Tibial nerve (tissue), 4 donors: ENCODE results near the gene PPP1R12A.

Experiments
- EP300 ChIP-seq, 2 donors: sonication (generic); formaldehyde crosslinking; IDR thresholded peaks; one replicate each; pipeline ENCODE4 v1.6.1; 2017; ENCODE audit warnings: antibody characterized with exemption in 2 of 2, mild to moderate bottlenecking in 1 of 2
- POLR2A ChIP-seq, 2 donors: fragments of 450-650 bp; IDR thresholded peaks; one replicate each; pipeline ENCODE4 v1.6.1; 2017; ENCODE audit warnings: antibody characterized with exemption in 2 of 2, mild to moderate bottlenecking in 2 of 2, moderate library complexity in 2 of 2
- TF ChIP-seq, protein P1 (sequence below), 5 experiments: fragments of 200-600 bp in 3 of 5; fragments of 450-650 bp in 2 of 5; sonication (generic) in 3 of 5; IDR thresholded peaks; one replicate each; pipeline ENCODE4 v1.5.1; 2016 to 2019; ENCODE audit warnings: antibody characterized with exemption in 5 of 5, mild to moderate bottlenecking in 3 of 5, moderate library complexity in 2 of 5

DNA sequence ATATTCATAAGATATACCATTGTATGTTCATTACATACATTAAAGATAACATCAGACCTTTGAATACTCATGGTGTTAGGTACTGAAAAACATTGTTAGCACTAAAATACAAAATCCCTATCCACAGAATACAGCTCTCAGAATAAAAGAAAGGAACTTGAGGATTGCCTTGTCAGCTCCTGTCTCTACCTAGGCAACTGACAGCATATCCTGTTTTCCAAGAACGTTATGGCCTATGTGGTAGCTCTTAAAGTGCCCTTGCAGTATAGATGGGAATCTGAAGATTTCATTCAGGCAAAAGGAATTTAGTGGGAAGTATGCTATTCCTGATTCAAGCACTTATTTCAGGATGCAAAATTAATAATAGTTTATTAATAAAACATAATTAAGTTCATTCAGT is 1.8 kb upstream of the PPP1R12A start:
- TF ChIP-seq, protein P1, sequence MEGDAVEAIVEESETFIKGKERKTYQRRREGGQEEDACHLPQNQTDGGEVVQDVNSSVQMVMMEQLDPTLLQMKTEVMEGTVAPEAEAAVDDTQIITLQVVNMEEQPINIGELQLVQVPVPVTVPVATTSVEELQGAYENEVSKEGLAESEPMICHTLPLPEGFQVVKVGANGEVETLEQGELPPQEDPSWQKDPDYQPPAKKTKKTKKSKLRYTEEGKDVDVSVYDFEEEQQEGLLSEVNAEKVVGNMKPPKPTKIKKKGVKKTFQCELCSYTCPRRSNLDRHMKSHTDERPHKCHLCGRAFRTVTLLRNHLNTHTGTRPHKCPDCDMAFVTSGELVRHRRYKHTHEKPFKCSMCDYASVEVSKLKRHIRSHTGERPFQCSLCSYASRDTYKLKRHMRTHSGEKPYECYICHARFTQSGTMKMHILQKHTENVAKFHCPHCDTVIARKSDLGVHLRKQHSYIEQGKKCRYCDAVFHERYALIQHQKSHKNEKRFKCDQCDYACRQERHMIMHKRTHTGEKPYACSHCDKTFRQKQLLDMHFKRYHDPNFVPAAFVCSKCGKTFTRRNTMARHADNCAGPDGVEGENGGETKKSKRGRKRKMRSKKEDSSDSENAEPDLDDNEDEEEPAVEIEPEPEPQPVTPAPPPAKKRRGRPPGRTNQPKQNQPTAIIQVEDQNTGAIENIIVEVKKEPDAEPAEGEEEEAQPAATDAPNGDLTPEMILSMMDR (IDR thresholded peaks at IDR 0.05) = no peak
- TF ChIP-seq POLR2A (IDR thresholded peaks at IDR 0.05) = no peak
- TF ChIP-seq EP300 (IDR thresholded peaks at IDR 0.05) = no peak
